ENCODE measurements around the gene ZFAND6.
A peak's percentile ranks its signal among the peaks of the same experiment; 100 is the strongest.
"Not testable (repeated sequence)": the region's sequence is repeated elsewhere in the genome, so short reads cannot be mapped to it uniquely, and the experiment has no call there.

Gene ZFAND6

DNA sequence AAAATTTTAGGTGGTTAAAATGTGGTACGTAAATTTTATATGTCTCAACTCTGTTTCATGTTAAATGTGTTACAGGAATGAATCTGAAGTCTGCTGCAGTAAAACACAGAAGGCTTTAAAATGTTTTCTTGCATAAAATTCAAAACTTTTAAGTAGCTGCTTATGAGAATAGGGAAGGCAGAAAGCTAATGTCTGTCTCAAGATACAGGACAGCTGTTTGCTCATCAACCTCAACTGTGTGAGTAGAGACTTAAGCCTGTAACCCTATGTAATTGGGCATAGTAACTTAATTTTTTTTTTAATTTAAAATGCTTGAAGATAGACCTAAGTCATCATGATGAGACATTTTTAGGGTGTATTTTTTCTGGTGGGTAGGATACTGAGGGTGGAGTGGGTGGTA lies 38.9 kb downstream of the ZFAND6 start:
- DNase-seq (no peak), ATAC-seq (no peak)

DNA sequence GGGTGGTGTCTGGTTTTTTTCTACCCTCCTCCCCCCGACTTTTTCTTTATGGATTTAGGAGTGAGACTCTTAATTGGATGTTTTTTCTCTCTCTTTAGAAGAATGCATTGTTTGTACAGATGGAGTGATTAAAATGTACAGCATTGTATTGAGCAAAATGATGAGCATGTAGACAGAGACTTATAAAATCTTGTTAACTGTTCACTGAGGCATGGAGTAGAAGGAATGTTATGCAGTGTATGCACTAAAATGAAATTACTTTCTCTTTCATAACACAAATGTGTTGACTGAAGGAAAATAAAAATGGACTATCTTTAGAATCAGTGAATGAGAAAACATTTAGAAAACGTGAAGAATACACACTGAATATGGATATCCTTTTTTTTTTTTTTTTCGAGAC lies 39.8 kb downstream of the ZFAND6 start:
- ATAC-seq (no peak), DNase-seq (no peak)

DNA sequence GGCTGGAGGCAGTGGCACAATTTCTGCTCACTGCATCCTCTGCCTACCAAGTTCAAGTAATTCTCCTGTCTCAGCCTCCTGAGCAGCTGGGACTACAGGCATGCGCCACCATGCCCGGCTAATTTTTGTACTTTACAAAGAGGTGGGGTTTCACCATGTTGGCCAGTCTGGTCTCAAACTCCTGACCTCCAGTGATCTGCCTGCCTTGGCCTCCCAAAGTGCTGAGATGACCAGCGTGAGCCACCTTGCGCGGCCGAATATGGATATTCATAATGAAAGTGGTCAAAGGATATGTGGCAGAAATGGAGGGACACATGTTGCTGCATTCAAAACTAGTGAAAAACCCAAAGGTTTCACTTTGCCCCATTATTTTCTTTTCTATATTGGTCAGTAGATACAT lies 40.2 kb downstream of the ZFAND6 start:
- not testable (repeated sequence) for DNase-seq, ATAC-seq

DNA sequence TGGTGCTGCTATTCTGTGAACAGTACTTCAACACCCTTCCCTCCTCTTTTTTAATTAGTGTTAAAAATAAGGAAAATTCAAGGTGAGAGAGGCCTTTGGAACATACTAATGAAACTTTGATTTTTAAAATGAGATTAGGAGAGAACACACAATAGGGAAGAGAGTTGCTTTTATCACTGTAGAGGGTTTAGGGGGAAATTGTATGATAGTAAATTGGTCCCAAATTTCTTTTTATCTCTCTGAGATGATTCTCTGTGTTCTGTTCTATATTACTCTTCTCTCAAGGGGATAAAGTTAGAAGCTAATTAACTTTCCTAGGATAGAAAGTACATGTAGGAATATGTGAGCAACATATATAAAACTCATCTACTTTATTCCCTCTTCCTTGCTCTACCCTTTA lies 40.8 kb downstream of the ZFAND6 start:
- ATAC-seq: no peak
- DNase-seq: no peak

DNA sequence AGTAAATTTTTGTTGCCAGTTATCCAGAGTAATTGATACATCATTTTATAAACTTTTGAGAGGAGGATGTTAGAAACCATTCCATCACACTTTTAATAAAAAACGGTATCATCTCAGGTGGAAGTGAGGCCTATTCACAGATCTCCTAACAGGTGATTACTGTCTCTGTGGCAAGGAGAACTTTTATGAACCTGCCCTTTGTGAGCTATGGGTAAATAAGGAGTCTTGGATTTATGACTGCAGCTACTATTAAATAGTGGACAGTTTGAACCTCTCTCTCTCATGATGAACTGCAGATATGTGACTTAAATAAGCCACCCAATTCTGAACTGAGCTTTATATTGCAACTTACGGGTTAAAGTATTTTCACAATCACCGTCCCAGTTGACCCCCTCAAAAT lies 45.7 kb downstream of the ZFAND6 start:
- DNase-seq (no peak), ATAC-seq (no peak)

DNA sequence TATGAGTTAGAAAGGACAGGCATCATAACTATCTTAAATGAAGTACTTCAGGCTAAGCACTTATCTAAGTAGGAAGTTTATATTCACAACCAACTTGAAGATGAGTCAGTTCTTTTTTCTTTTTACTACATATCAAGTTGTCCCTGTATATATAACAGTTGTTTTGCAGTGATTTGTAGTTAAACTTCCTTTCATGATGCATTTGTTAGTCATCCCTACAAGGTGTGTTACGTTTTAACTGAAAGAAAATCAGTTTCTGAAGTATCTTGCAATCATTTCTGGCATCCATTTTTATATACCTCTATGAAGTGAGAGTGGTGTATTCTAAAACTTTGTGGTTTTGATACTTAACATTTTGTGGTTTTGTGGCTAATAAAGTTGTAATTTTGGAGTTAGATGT lies 46.1 kb downstream of the ZFAND6 start:
- ATAC-seq (peak; percentile 55), DNase-seq (no peak)

DNA sequence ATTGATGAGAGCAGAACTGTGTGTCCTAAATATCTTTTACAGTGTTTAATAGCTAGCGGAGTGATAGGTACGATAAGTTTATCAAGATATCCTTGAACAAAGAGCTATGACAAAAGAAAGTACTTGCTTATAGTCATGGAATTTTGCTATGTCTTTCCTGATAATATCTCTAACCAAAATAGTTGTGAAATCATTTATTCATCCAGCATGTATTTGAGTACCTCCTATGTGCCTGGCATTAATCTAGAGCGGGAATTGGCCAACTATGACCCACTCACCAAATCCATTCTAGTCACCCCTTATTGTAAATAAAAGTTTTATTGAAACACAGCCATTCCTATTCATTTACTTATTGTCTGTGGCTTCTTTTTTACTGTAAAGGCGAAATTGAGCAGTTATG lies 46.6 kb downstream of the ZFAND6 start:
- ATAC-seq: no peak
- no peak for DNase-seq

DNA sequence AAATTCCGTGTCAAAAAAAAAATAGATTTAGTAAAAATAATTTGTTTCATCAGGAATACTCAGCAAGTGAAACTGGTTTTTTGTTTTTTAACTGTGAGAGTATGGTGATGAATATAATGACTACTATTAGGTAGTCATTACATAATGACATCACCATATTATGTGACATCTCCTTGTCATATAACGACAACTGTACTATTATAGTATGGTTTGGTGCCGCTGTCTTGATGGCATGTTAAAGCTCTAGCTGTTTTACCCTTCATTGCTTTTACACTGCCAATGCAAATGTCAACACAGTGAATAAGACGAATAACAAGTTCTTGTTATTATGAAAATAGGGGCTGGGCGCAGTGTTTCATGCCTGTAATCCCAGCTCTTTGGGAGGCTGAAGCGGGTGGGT lies 47.7 kb downstream of the ZFAND6 start:
- ATAC-seq (no peak), DNase-seq (no peak)

DNA sequence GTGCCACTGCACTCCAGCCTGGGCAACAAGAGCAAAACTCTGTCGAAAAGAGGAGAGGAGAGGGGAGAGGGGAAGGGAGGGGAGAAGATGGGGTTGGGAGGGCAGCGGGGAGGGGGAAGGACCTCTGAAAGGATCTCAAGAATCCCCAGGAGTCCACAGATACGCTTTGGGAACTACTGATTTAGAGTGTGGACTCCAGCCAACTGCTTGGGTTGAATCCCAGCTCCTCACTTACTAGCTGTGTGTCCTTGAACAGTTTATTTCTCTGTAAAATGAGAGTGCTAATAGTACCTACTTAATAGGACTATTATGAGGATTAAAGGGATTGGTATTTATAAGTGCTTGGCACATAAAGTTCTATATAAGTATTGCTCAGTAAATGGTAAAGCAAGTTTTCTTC lies 48.3 kb downstream of the ZFAND6 start:
- no peak for ATAC-seq
- no peak for DNase-seq

DNA sequence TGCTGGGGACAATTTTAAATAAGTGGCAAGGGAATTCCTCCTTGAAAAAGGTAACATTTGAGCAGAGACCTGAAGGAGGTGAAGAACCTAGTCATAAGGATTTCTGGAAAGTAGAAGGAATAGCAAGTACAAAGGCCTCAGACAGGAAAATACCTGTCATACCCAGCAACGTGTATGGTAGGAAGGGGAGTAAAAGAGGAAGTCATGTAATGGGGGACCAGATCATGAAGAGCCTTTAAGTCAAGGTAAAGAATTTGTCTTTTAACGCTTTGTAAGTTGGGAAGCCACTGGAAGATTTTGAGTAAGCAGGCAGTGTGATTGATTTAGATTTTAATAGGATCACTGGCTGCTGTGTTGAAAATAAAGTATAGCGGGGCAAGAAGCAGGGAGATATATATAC lies 49.9 kb downstream of the ZFAND6 start:
- DNase-seq (no peak), ATAC-seq (no peak)

DNA sequence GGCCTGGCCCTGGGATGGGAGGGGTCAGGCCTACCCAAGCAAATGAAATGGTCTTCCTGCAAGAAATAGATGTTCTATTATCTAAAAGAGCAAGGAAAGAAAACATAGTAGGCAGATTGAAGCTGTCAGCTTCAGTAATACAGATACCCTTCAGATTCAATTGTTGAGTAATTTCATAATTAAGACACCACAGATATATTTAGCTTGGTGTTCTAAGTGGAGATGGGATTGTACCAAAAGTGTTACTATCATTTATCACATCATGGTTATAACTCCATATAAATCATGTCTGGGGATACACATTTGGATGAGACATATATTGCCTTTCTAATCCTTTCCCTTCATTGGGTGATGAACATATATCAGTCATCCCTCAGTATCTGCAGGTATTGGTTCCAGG lies 51.4 kb downstream of the ZFAND6 start:
- DNase-seq (no peak), ATAC-seq (peak; percentile 23)

DNA sequence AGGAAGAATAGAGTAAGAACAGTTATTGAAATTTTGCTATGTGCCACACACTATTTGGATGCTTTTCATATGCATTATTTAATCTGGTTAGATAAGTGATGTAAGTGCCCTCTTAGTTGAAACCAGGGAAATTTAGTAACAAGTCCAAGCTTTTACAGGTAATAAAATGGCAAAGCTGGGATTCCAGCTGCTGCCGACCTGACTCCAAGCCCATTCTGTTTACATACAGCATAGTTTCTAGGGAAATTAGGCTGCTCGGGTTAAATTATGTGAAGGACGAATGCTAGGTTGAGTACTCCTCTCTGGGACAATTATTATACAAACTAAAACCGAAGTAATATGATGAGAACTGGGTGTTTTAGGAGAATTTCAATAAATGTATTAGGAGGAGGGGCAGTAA lies 54.6 kb downstream of the ZFAND6 start:
- DNase-seq: no peak
- ATAC-seq: no peak

DNA sequence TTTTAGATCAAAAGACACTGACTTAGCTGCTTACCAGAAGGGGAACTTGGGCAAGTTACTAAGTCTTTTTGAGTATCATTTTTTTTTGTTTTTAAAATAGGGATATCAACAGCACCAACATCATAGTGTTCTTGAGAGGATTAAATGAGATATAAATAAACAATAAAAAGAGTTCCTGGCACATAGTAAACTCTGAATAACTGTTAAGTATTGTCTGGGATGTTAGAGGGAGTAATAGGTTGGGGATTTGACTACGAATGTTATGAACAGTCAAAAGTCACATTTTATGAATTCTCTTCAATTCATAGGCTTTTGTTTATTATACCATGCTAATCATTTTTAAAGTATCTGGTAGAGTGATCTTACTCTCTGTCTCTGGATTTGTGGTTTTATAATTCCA lies 55.5 kb downstream of the ZFAND6 start:
- no peak for DNase-seq
- ATAC-seq: no peak

DNA sequence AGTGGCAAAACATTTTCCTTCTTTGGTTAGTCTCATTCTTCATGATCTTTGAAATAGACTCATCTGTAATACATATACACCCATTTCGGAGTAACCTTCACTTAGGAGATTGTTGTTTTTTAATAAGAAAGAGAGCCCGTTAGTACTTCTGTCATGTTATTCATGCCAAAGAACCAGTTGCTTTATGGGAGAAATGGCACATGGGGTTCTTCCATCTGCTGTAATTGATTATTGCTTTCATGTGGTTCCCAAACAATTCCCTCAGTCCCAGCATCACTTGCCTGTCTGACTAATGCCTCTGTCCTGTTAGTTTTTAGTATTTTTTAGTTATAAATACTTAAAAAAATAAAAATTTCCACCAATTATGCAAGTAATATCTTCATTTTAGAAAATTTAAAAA lies 59.5 kb downstream of the ZFAND6 start:
- no peak for ATAC-seq

DNA sequence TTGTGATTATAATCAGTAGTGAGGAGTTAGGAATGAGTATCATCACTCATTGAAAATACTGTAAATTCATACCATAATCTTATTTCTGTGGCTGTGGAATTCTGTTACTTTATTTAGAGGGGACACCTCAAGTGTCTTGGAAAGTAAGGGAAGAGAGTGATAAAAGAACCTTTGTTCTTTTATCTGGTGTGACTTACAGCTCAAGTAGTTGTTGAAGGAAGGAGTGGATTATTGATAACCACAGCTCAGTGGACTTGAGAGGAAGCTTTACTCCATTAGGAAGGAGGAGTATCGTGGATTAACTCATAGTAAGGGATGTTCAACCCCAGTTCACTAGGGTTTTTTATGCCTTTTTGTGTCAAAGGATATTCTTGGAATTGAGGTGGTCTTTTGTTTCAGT lies 61.2 kb downstream of the ZFAND6 start:
- ATAC-seq: no peak
- DNase-seq: no peak

More for the DNA sequence above, 59.5 kb downstream of the ZFAND6 start:
- no peak for DNase-seq

DNA sequence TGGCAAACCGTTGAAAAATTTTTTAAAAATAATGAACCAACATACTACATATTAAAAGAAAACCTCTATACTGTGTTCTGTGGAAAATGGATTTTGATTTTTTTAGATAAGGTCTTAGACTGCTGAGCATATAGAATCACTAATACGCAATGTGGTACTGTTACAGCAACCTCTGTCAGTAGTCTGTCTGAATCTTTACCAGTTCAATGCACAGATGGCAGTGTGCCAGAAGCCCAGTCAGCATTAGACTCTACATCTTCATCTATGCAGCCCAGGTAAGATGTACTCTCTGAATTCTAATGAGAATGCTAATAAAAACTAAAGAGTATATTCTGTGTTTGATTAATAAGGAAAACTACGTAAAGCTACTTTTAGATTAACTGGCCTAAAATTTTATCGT lies 62.1 kb downstream of the ZFAND6 start:
- DNase-seq: no peak

DNA sequence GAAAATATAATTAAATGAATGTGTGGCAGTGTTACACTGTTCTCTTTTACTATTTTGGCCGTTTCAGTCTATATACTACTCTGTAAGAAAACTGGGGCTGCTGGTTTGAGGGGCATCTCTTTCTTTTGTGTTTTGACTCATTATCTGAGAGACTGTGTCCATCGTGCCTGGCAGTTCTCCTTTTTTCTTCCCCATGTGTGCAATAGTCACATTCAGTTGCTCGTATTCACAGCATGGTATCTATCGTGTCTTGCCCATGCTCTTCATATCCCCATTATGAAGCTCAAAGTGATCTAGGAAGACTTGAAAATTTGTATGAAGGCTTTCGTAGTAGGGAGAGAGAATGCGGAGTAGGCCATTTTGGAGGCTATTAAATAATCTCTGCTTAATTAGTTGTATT lies 63.6 kb downstream of the ZFAND6 start:
- no peak for ATAC-seq
- DNase-seq: no peak

More for the DNA sequence above, 62.1 kb downstream of the ZFAND6 start:
- ATAC-seq: no peak

DNA sequence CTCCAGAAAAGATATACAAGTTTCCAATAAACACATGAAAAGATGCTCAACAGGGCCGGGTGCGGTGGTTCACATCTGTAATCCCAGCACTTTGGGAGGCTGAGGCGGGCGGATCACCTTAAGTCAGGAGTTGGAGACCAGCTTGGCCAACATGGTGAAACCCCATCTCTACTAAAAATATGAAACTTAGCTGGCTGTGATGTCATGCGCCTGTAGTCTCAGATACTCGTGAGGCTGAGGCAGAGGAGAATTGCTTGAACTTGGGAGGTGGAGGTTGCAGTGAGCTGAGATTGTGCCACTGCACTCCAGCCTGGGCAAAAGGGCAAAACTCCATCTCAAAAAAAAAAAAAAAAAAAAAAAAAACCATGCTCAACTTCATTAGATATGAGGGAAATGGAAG lies 67.8 kb downstream of the ZFAND6 start:
- not testable (repeated sequence) for ATAC-seq, DNase-seq

DNA sequence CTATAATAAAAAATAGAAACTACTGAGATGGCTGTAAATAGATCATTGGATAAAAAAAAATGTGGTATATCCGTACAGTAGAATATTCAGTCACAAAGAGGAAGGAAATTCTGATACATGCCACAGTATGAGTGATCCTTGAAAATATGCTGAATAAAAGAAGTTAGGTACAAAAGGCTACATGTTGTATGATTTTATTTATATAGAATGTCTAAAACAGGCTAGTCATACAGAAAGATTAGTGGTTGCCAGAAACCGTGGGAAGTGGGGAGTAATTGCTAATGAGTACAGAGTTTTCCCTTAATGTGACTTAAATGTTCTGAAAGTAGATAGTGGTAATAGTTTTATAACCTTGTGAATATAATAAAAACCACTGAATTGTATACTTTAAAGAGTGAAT lies 68.4 kb downstream of the ZFAND6 start:
- DNase-seq (no peak), ATAC-seq (no peak)

DNA sequence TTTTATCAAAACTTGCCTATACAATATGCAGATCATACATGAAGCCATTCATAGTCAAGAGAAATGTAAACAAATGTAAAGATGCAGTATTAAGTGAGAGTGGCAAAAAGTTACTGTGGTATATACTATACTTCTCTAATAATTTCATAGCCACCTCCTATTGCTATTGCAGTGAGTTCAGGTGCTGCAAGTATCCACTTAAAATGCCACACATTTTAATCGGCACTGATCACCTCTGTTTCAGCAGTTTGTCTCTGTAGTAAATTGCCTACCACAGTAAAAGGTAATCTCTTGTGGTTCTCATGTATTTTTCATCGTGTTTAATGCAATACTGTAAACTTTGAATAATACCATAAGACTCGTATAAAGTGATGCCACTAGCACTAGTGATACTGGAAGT lies 72.9 kb downstream of the ZFAND6 start:
- DNase-seq (no peak), ATAC-seq (no peak)

DNA sequence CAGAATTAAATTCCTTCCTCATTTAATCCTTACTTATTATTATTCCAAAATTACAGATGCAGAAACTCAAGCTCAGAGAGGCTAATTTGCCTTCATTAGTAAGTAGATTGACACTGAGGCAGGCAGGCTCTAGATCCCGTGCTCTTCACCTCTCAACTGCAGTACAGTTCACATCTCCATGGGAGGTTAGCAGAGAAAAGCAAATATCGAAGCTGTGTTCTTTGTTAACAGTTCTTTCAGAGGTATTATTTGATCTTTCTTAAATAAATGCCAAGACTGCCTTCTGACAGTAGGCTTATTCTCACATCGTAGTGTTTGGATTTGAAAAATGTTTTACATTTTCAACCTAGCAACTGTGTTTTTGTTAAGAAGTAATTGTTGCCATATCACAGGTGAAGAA lies 77.4 kb downstream of the ZFAND6 start:
- ATAC-seq (no peak), DNase-seq (no peak)

DNA sequence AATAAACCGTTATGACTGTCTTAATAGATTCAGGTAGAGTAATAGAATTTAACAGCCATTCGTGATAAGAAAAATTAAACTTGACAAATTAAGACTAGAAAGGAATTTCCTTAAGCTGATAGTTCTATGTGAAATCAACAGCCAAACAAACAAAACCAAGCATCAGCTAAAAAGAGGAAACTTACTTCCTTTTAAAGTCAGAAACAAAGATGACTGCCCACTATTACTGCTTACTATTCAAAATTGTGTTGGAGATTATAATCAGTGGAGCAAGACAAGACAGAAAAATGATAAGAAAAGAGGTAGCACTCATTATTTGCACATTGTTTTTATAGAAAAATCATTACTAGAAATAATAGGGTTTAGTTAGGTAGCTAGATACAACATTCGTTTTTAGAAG lies 79.5 kb downstream of the ZFAND6 start:
- ATAC-seq (no peak), DNase-seq (no peak)

DNA sequence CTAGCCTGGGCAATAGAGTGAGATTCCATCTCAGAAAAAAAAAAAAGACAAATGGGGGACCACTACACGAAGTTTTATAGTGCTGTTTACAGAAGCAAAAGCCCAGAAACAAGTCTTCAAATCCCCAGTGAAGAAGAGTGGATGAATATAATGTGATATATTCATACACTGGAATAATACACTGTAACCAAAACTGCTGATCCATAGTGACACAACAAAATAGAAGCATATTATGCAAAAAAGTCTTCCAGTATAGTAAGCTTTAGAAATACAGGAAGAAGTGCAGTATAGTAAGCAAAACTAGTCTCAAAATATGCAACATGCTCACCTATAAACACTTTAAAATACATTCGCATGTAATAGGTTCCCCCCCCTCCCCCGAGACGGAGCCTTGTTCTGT lies 81.4 kb downstream of the ZFAND6 start:
- DNase-seq (no peak), ATAC-seq (no peak)

DNA sequence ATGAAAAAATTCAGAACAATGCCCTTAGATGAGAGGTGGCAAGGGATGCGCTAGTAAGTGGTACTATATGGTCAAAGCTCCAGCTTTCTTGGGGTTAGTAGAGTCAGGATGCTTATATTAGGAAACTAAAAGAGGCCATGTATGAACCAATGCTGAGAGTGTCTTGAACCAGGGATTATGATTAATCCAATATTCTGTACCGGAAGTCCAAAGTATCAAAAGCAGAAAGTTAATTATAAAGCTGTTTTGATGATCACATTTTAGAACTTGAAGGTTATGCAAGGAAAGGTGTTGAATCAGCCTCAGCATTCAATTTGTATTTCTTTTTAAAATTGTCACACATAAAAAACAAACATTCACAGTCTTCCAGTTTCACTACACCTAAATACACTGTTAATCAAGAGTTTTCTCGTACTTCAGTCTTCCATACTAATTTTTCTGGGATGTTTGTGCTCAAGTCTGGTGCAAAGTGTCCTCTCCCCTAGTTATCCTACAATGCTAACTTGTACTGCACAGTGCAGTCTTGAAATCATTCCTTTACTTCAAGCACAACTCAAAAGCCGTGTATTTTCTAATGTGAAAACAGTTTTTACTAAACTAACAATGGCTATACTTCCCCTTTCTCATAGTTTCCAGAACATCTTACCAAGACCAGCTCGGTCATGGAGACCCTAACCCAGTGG lies 82.6 kb downstream of the ZFAND6 start:
- DNase-seq (no peak), ATAC-seq (no peak)

DNA sequence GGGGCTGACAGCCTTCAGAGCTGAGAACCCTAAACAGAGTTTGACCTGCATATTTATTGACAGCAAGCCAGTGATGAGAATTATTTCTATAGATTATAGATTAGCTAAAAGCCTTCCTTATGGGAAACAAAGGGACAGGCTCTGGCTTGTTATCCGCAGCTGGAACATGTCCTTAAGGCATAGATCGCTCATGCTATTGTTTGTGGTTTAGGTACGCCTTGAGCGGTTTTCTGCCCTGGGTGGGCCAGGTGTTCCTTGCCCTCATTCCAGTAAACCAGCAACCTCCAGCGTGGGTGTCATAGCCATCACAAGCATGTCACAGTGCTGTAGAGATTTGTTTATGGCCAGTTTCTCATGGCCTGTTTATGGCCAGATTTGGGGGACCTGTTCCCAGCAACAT lies 83.2 kb downstream of the ZFAND6 start:
- ATAC-seq (no peak), DNase-seq (no peak)

All from stimulated activated naive CD8-positive, alpha-beta T cell treated with anti-CD3 and anti-CD28 coated beads, Interleukin-15, Interleukin-2, amounts not matched to agents 100 U/mL and 50 U/mL, for 24 hours (primary cell).